Stimulated activated CD4-positive, alpha-beta T cell treated with anti-CD3 and anti-CD28 coated beads, Interleukin-15, amount 100 ng/mL, for 24 hours (primary cell): Measurements from ENCODE around the gene GLUL.
"Not testable (repeated sequence)": the region's sequence is repeated elsewhere in the genome, so short reads cannot be mapped to it uniquely, and the experiment has no call there.

ENCODE experiments used
- DNase-seq: peaks from one replicate; pipeline ENCODE4 v3.0.0-alpha.2; 2020

GLUL gene

DNA sequence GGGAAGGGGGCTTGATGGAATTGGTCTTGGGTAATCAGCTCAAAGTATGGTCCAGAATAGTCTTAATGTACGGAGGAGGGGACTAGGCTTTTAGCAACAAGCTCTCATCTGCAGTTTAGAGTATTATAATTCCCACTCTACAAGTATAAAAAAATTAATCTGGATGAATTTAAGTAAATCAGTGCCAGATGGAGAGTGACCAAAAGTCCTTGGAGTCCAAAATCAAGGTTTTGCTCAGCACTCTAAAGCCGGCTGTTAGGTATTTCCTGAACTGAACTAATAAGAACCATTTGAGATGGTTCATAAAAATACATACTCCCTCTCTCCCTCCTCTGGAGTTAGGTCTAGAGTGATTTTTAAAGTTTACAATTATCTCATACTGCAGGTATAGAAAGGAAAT lies 23.7 kb downstream of the GLUL start:
- no peak for DNase-seq

DNA sequence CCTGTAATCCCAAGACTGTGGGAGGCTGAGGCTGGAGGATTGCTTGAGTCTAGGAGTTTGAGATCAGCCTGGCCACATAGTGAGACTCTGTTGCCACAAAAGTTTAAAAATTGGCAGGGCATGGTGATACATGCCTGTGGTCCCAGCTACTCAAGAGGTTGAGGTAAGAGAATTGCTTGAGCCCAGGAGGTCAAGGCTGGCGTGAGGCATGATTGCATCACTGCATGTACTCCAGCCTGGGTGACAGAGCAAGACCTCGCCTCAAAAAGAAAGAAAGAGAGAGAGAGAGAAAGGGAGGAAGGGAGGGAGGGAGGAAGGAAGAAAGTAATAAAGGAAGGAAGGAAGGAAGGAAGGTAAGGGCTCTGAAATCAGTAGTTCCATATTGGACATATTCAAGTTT lies 25.0 kb downstream of the GLUL start:
- DNase-seq: no peak

DNA sequence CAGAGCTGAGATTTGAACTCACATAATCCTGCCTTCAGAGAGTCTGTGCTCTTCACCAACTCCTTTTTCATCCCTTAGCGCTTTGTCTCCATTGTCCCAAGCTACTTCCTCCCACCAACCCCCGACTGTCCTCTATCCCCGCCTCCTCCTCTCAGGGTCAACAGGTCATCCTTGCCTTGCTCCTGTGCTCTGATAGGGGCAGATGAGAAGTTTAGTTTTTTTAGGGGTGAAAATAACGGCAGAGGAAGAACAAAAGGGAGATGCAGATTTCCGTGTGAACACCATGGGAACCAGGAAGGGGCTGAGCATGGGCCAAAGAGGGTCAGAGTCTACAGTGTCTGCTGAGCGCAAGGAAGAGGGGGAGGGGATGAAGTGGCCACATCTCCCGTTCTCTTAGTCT lies 31.9 kb downstream of the GLUL start:
- DNase-seq: no peak

DNA sequence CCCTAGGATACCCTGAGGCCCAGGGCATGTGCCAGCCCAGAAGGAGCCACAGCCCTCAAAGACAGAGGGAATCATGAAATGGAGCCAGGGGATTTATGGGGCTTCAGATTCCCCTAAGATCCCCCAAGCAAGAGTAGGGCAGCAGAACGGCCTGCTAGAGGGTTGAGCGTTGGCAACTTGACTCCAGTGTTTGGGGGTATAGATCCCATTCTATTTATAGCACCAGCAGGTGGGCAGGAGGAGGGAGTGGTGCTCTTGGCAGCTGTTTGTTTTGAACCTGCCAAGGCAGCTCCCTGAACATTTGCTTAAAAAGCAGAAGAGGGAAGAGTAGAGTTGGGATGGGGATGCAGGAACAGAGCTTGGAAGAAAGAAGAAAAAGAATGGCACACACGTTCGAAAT lies 33.7 kb downstream of the GLUL start:
- no peak for DNase-seq

DNA sequence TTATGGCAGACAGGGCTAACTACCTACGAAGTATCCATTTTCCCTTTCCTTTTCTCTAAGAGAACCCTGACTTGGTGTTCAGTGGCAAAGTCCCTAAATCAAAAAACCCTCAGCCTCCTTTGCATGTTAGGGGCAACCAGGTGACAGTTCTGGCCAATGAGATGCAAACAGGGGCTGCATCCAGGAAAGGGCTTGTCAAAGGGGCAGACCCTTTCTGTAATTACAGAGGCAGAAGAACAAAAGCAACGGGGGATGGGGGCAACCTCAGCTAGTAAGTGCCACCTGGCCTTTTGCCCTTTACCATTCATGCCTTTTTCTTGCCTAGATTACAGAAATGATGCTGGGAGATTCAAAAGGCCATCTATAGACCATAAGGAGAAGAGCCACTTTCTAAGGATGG lies 34.4 kb downstream of the GLUL start:
- DNase-seq: no peak

DNA sequence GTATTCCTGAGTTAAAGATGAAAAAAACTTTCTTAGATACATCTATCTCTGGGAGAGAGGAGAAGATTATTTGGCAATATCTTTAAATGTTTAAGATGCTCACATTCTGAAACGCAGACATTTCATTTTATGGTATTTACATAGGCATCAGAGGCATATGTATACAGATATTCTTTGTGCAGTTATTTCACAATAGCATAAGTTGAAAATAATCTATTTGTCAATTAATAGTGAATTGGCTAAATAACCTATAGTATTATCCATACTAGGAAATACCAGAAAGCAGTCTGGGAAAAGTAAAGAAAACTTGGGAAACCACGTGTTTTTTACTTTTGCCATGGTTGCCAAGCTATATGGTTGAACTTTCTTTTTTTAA lies 35.9 kb downstream of the GLUL start:
- no peak for DNase-seq

DNA sequence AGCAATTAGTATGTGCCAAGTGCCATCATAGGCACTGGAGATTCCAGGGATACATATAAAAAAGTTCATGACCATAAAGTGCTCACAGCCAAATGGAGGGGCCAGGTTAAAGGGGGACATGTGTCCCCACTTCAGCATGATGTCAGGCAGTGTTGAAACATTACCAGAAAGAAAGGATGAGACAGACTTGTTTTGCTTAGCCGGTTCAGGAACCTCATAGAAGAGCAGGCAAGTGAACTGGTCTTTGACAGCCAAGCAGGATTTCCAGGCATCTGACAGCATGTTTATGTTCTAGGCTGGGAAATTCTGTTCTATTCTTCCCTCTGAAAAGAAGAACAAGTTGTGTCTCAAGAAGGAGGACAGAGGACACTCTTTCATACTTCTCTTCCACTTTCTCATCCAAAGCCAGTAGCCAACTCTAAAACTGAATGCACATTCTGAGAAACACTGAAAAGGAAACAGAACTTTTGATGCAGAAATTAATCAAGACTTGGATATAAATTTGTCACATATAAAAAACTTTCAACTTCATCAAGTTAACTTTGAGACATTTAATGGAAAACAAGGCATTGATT lies 39.7 kb downstream of the GLUL start:
- no peak for DNase-seq

DNA sequence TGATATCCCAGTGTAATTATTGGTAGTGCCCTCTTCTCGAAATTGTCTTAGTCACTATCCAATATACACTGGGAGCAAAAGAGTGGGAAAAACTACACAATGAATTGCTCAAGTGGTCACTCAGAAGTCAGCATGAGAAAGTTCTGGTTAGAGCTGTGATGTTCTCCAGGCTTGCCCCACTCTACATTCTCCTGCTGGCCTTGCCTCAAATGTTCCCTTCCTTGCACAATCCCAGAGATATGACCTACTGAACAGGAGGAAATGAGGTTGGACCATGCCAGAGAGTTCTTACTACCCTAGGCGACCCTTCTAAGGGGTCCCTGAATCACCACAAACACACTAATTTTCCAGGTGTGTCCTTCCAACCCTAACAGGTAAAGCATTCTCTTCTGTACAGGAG lies 40.8 kb downstream of the GLUL start:
- no peak for DNase-seq

DNA sequence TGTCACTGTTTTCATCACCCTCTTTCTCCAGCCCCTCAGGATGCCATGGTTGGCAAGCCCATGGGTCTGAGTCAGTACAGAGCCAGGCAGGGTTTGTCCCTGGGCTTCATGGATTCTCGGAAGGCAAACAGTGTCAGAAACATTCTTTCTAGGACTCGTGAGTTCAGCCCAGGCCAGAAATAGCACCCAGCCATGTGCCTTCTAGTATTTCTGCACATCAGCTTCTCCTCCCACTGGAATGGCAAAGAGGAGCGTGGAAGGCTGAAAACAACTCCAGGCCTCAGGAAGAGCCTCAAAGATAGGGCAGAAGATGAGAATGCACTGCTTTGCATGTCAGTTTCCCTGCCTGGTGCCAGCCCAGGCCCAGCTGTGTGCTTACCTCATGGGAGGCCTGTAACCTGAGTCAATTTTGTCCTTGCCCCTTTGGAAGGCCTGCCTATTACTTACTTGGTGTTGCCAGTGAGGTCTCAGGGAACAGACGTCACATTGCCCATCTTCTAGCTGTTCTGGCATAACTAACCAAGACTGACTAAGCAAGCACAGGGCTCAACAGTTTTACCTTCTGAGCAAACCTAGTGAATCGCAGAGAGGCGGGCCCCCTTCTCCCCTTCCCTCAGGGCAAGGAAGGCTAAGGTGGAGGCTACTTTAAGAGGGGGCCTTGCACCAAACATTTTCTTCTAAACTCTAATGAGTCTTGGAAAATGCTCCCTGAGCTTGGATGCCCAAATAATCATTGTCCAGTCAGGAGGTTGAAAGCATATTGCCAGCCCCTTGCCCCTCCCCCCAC lies 42.4 kb downstream of the GLUL start:
- no peak for DNase-seq

DNA sequence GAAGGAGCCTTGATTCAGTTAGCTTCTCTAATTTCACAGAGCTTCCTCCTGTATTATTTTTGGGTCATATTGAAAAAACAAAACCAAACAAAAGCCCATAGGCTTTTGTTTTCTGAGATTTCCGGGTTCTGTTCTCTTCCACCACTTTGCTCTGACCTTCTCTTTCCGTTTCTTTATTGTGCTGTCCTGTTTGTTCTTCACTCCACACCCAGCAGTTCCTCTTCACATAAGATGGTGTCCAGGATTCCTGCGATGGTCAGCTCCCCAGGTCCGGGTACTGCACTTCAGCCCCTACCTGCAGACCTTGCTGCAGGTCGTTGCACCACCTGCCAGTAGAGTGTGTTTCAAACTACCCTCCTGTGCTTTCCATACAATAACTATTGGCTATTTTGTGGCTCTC lies 44.6 kb downstream of the GLUL start:
- no peak for DNase-seq

DNA sequence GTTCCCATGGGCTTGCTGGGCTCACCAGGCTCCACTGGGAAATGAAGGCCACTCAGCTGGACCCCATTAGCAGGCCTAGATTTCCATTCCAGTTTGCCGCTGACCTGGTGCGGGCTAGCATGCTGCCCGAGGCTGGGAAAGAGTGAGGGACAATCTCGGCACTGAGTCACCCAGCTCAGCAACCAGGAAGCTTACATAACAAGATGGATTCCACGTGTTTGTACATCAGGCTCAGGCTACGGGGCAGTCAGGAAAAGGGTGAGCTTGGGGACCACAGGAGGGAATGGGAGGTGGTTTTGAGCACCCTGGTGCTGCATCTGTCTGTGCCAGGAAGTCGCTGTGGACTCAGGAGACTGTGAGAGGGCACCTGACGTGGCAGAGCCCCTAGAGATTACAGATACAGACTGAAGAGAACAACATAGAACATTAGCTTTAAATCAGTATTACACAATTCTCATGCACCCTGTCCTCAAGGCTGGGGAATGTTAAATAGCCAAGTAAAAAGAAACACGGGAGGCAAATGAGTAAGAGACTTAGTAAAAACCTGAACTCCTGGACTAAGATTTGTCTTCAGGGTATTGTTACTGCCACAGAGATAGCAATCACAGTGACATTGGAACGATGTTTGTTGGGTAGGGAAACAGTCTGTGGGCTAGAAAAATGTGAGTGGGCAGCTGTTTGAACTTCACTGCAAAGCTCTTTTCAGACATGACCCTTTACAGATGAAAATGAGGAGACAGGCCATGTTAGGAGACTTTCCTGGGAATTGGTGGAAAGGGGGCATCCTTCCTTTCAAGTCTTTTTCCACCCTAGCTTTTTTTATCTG lies 51.1 kb downstream of the GLUL start:
- no peak for DNase-seq

DNA sequence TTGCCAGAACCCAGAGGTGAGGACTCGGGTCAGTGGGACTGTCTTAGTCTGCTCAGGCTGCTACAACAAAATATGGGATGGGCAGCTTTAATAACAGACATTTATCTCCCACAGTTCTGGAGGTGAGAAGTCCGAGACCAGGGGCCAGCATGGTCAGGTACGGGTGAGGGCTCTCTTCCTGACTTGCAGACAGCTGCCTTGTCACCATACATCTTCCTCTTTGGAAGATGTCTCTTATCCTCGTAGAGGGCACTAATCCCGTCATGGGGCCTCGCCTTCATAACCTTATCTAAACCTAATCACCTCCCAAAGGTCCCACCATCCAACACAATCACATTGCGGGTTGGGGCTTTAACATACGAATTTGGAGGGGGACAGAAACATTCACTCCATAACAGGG lies 51.9 kb downstream of the GLUL start:
- DNase-seq: no peak

DNA sequence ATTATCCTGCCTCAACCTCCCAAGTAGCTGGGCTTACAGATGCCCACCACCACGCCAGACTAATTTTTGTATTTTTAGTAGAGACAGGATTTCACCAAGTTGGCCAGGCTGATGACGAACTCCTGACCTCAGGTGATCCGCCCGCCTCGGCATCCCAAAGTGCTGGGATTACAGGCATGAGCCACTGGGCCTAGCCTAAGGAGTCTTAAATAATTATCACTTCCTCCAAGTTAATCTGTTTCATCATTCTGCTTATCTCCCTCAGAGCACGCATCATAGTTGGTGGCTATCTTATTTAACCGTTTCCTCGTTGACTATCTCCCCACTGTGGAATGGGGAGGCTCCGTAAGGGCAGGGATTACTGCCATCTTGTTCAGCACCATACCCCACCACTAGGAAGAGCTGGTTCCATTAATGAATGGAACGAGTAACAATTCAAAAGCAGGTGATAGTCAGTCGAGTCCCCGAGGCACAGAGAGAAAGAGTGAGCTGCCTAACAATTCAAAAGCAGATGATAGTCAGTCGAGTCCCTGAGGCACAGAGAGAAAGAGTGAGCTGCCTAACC lies 52.7 kb downstream of the GLUL start:
- DNase-seq: no peak

DNA sequence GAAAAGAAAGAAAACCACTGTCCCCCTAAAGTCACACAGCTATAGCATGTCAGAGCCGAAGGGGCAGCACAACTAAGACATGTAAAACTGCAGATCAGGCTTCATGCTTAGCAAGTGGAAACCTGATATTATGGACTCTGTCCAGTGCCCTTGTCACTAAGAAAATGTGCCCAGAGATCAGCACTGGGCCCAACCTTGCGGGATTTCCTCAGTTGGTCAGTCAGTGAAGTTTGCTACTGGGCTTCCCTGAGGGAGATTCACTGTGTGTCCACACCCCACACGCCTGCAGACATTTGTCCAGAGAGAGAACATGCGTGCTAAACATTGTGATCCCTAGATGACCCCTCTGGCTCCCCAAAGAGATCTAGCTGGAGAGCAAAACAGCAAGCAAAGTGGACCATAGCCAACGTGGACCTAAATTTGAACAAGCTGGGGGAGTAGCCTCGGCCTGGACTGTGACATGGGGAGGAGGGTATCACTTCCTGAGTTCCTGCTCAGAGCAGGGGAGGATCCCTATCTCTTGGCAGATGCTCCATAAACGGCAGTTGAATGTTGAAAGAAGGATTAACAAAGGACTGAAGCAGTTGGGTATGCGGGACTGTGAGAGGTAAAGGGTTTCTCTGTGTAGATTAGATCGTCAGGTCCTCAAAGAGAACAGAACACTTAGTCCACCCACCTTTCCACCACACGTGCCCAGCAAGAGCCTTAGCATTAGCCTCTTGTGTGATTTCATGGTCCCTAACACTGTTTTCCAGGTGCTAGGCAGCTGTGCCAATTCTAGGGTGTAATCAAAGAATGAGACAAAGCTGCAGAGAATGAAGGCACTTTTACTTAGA lies 53.6 kb downstream of the GLUL start:
- DNase-seq: no peak

DNA sequence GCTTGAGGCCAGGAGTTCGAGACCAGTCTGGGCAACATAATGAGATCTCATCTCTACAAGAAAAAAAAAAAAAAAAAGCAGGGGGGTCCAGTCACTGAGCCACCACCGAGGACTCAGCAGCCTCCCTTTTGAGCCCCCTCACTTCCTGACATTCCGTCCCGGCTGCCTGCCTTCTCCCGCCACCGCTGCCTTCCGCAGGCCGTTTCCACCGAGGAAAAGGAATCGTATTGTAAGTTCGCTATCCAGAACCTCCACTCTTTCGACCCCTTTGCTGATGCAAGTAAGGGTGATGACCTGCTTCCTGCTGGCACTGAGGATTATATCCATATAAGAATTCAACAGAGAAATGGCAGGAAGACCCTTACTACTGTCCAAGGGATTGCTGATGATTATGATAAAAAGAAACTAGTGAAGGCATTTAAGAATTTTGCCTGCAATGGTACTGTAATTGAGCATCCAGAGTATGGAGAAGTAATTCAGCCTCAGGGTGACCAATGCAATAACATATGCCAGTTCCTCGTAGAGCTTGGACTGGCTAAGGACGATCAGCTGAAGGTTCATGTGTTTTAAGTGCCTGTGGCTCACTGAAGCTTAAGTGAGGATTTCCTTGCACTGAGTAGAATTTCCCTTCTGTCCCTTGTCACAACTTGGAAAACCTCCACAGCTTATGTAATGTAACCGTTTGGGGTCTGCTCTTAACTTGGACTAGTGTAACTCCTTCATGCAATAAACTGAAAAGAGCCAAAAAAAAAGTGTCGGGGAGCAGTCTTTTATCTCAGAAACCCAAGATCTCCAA lies 55.6 kb downstream of the GLUL start:
- no peak for DNase-seq

DNA sequence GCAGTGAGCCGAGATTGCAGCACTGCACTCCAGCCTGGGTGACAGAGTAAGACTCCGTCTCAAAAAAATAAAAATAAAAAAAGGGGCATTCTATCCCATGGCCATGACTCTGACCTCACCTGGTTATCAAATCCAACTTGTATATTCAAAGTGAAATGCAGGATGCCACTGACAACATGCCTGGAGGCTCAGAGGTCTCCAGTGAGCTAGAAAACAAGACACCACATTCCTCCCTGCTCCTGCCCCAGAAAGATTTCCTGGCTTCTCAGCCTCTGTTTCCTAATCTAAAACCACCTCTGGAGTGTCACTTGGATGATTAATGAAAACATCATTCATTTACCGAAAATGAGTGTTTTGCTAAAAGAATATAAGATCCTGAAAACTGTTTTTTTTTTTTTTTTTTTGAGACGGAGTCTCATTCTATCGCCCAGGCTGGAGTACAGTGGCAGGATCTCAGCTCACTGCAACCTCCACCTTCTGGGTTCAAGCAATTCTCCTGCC lies 58.5 kb downstream of the GLUL start:
- not testable (repeated sequence) for DNase-seq

DNA sequence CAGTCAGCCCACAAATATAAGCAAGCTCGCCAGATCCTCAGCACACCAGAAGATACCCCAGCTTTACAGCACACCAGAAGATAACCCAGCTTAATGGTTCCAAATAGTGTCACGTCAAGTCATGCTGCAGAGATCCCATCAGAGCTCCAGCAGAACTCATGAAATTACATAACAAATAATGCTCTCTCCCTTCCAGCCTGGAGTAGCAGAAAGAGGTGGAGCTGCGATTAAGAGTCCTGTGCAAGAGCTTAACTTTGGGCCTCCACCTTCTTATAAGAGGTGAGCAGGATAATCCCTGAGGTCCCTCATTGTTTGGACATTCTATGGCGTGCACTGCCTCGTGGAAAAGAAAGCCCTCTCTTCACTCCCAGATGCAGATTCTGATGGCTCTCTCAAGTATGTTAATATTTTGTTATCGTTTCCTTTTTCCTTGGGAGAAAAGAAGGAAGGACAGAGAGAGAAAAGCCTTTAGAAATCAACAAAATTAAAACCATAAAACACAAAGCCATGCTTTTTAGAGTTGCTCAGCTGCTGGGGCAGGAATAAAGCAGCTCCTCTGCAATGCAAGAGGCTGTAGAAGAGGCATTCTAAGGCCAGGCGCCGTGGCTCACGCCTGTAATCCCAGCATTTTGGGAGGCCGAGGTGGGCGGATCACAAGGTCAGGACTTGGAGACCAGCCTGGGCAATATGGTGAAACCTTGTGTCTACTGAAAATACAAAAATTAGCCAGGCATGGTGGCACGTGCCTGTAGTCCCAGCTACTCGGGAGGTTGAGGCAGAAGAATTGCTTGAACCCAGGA lies 59.1 kb downstream of the GLUL start:
- no peak for DNase-seq
